Uterus (tissue), 4 donors: ENCODE results near the gene SCUBE1. TPM values are rescaled to one million over a fixed set of nuclear protein-coding genes. Genes with fewer than 3 reads are reported as not detected.
A peak's percentile ranks its signal among the peaks of the same experiment; 100 is the strongest.

ENCODE experiments used
- DNase-seq, 2 donors: peaks; one replicate each; pipeline ENCODE4 v3.0.0-alpha.2; 2019 to 2020
- H3K27ac ChIP-seq, 2 donors: fragments of 200-600 bp; sonication (generic); 1 replicate in 1 of 2; 2 replicates in 1 of 2; pipeline ENCODE4 v1.5.1; 2016 to 2018
- H3K27me3 ChIP-seq, 2 donors: fragments of 200-600 bp; sonication (generic); one replicate each; pipeline ENCODE4 v1.5.1; 2018 to 2019; ENCODE audit warnings: control low read depth in 1 of 2
- H3K36me3 ChIP-seq, 2 donors: fragments of 200-600 bp; sonication (generic); one replicate each; pipeline ENCODE4 v1.5.1; 2019; ENCODE audit warnings: control low read depth in 1 of 2
- H3K4me1 ChIP-seq, 2 donors: fragments of 200-600 bp; sonication (generic); one replicate each; pipeline ENCODE4 v1.5.1; 2018 to 2019; ENCODE audit warnings: control low read depth in 1 of 2
- H3K4me3 ChIP-seq, 2 donors: fragments of 200-600 bp; sonication (generic); 1 replicate in 1 of 2; 2 replicates in 1 of 2; pipeline ENCODE4 v1.5.1; 2018 to 2019; ENCODE audit warnings: mild to moderate bottlenecking in 1 of 2
- H3K9me3 ChIP-seq, 2 donors: fragments of 200-600 bp; sonication (generic); one replicate each; pipeline ENCODE4 v1.5.1; 2019; ENCODE audit warnings: control low read depth in 1 of 2
- POLR2A ChIP-seq, 2 donors: fragments of 450-650 bp; IDR thresholded peaks; one replicate each; pipeline ENCODE4 v1.6.1; 2016; ENCODE audit warnings: antibody characterized with exemption in 2 of 2, mild to moderate bottlenecking in 1 of 2, moderate library complexity in 1 of 2
- intact Hi-C: fragments of 100-400 bp; cut with DNase I; formaldehyde crosslinking; loops from one replicate; pipeline ENCODE4 v1.15.1; 2023; ENCODE audit warnings: low total_unique reads
- total RNA-seq, 4 donors: library from RNA; depleted of rRNA in 3 of 4; stranded (reverse); fragments of >200 nt in 3 of 4; gene quantifications; one replicate each; pipeline versions ENCODE4 v1.1.0 to v1.2.4, GENCODE V29; 2014 to 2023
- TF ChIP-seq, protein P1 (sequence below), 4 experiments: fragments of 200-600 bp in 2 of 4; fragments of 450-650 bp in 2 of 4; sonication (generic) in 2 of 4; IDR thresholded peaks; one replicate each; pipeline ENCODE4 v1.5.1; 2016 to 2019; ENCODE audit warnings: antibody characterized with exemption in 4 of 4, mild to moderate bottlenecking in 2 of 4, moderate library complexity in 1 of 4
- donor health status: DM: yes; HTN: yes; CAD: no.

The SCUBE1 gene
- total RNA-seq, 4 donors from 2014 or later: 0.14 to 1.7 (median 0.26) TPM; not detected in 1

DNA sequence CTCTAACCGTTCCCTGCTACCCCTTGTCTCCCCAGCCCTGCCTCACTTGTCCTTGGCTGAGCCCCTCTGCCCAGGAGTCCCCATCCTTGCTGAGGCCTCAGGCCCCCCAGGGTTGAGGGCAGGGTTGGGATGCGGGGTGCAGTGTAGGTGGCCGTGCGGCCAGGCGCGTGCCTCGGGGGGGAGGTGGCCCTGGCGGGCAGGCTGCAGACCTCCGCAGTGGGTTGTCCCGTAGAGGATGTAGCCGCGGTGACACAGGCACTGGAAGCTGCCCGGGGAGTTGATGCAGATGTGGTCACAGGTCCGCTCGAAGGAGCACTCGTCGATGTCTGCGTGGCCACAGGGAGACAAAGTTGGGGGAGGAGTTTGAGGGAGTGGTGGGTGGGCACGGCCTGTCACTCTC, 114.3 kb downstream of the SCUBE1 start:
- no peaks in the 10 kb centered on the region for H3K36me3 ChIP-seq

DNA sequence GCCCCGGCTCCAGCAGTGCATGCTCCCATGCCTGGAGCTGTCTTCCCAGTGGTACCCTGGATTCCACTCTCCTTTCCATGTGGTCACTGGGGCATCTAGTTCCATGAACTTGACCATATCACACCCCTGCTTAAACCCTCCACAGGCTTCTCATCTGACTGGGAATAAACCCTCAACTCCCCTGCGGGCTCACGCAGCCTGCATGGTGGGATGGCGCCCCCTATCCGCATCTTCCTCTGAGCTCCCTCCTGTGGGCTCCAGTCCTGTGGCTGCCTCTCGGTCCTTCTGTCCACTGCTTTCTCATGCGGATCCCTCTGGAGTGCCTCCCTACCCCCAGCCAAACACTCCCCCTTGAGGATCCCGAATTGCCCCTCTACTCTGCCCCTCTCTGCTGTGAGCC, 114.8 kb downstream of the SCUBE1 start:
- Histone ChIP-seq H3K4me3 (no peak overlapping the region), H3K27ac (no peak overlapping the region), H3K4me1 (no peaks in the 10 kb centered on the region), H3K36me3 (no peaks in the 10 kb centered on the region), H3K9me3 (no peaks in the 10 kb centered on the region), H3K27me3 (no peaks in the 10 kb centered on the region)
- TF ChIP-seq, protein P1, sequence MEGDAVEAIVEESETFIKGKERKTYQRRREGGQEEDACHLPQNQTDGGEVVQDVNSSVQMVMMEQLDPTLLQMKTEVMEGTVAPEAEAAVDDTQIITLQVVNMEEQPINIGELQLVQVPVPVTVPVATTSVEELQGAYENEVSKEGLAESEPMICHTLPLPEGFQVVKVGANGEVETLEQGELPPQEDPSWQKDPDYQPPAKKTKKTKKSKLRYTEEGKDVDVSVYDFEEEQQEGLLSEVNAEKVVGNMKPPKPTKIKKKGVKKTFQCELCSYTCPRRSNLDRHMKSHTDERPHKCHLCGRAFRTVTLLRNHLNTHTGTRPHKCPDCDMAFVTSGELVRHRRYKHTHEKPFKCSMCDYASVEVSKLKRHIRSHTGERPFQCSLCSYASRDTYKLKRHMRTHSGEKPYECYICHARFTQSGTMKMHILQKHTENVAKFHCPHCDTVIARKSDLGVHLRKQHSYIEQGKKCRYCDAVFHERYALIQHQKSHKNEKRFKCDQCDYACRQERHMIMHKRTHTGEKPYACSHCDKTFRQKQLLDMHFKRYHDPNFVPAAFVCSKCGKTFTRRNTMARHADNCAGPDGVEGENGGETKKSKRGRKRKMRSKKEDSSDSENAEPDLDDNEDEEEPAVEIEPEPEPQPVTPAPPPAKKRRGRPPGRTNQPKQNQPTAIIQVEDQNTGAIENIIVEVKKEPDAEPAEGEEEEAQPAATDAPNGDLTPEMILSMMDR (IDR thresholded peaks at IDR 0.05): peak in 1 of 4 experiments; percentile 8
- TF ChIP-seq POLR2A (IDR thresholded peaks at IDR 0.05): no peak
- no peak for DNase-seq
- intact Hi-C loops: no loop called here

More for the DNA sequence above, 114.3 kb downstream of the SCUBE1 start:
- Histone ChIP-seq H3K4me3 (no peak overlapping the region), H3K4me1 (no peaks in the 10 kb centered on the region), H3K9me3 (no peaks in the 10 kb centered on the region), H3K27me3 (no peaks in the 10 kb centered on the region), H3K27ac (no peak overlapping the region)
- no peak for TF ChIP-seq POLR2A (IDR thresholded peaks at IDR 0.05)
- TF ChIP-seq, protein P1 (IDR thresholded peaks at IDR 0.05): no peak
- intact Hi-C loops: no loop called here
- no peak for DNase-seq

DNA sequence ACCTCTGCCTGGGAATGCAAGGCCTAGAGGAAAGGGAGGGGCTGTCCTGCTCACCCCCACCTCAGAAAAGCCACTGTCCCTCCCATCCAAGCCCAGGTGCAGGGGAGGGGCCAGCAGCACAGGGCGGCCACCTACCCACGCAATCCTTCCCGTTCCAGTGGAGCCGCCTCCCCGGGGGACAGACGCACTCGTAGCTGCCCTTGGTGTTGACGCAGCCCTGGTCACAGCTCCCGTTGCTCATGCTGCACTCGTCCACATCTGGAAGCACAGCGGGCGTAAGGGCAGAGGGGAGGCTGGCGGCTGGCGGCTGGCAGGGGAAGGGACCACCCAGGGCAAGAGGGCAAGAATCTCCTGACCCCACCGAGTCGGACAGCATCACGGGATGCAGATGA, 115.9 kb downstream of the SCUBE1 start:
- H3K27ac ChIP-seq: no peak overlapping the region

DNA sequence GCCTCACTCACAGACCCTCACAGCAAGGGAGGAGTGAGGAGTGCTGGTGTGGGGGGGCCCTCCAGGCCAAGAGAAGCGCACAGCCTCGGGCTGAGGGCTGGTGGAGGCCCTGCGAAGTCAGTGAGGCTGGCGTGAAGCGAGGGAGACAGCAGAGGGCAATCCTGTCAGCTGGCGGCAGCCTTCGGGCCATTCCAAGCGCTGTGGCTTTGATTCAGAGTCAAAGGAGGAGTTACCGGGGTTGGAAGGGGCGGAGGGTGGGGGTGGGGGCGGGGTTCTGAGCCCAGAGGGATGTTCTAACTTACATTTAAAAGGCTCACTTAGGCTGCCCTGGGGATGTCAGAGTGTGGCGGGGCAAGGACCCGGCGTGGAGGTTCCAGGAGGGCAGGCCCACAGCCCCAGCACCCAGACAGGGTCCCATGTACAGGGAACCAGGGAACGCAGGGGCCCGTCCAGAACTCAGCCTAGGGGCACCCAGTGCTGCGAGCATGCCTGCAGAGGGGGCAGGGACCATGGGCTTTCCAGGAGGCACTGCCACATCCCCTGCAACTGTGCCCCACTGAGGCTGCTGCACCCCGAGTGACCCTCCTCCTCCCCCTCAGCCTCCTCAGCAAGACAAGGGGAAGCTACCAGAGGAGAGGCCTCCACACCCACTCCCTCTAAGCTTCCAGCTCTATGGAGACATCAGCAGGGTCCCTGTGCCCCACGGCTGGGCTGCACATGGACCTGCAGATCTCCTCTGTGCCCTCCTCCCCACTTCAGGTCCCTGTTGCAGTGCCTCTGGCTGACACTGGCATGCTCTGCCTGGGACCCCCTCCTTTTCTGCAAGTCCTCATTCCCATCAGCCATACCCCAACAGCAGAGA, 116.6 kb downstream of the SCUBE1 start:
- Histone ChIP-seq H3K4me3 (no peak overlapping the region), H3K27ac (no peak overlapping the region), H3K9me3 (no peaks in the 10 kb centered on the region), H3K36me3 (no peaks in the 10 kb centered on the region), H3K27me3 (no peaks in the 10 kb centered on the region), H3K4me1 (no peaks in the 10 kb centered on the region)
- no peak for TF ChIP-seq POLR2A (IDR thresholded peaks at IDR 0.05)
- TF ChIP-seq, protein P1 (IDR thresholded peaks at IDR 0.05): no peak
- intact Hi-C loops: no loop called here
- DNase-seq: no peak

More for the DNA sequence above, 115.9 kb downstream of the SCUBE1 start:
- intact Hi-C loops: no loop called here
- H3K4me1 ChIP-seq: no peaks in the 10 kb centered on the region
- DNase-seq: no peak
- no peaks in the 10 kb centered on the region for H3K36me3 ChIP-seq
- H3K4me3 ChIP-seq: no peak overlapping the region
- no peaks in the 10 kb centered on the region for H3K27me3 ChIP-seq
- no peaks in the 10 kb centered on the region for H3K9me3 ChIP-seq
- TF ChIP-seq, protein P1 (IDR thresholded peaks at IDR 0.05): no peak
- TF ChIP-seq POLR2A (IDR thresholded peaks at IDR 0.05): no peak

DNA sequence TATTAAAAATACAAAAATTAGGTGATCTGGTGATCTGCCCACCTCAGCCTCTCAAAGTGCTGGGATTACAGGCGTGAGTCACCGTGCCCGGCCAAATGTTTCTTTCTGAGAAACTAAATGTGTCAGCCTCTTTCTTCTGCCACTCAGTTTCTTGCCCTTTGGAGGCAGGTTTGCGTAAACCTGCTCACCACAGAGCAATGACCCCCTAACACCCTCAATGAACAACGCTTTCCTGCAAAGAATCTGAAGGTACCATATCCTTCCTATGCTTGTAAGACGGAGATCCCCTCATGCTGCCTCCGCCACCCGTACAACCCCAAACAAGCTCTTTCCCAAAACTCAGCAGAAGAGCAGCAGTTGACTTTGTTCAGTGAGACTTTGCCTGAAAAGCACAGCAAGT, 117.6 kb downstream of the SCUBE1 start:
- Histone ChIP-seq H3K27me3 (no peaks in the 10 kb centered on the region), H3K4me3 (no peak overlapping the region), H3K4me1 (no peaks in the 10 kb centered on the region), H3K9me3 (no peaks in the 10 kb centered on the region), H3K27ac (no peak overlapping the region), H3K36me3 (no peaks in the 10 kb centered on the region)
- DNase-seq: no peak
- intact Hi-C loops: no loop called here
- TF ChIP-seq, protein P1 (IDR thresholded peaks at IDR 0.05): no peak
- no peak for TF ChIP-seq POLR2A (IDR thresholded peaks at IDR 0.05)
